Liver (tissue), 9 donors: Measurements from ENCODE around the gene ZNF717. TPM values are rescaled to one million over a fixed set of nuclear protein-coding genes. Genes with fewer than 3 reads are reported as not detected.

Experiments used
- DNase-seq: peaks from one replicate; pipeline ENCODE4 v3.0.0-alpha.2; 2017; ENCODE audit warnings: low spot score
- H3K27ac ChIP-seq, 2 donors: one replicate each; pipeline ENCODE4 v1.7.0; 2013; ENCODE audit warnings: inconsistent platforms in 2 of 2, low read length in 2 of 2, control low read depth in 1 of 2, low read depth in 1 of 2, mild to moderate bottlenecking in 1 of 2
- H3K27me3 ChIP-seq, 4 donors: one replicate each; pipeline versions ENCODE4 v1.6.1 to v1.7.0; 2013; ENCODE audit warnings: low read length in 3 of 4, inconsistent platforms in 1 of 4, mild to moderate bottlenecking in 1 of 4, moderate library complexity in 1 of 4; ENCODE audit not compliant: control insufficient read depth in 4 of 4, insufficient read depth in 4 of 4
- H3K36me3 ChIP-seq, 4 donors: one replicate each; pipeline versions ENCODE4 v1.6.1 to v1.7.0; 2013; ENCODE audit warnings: low read length in 3 of 4, mild to moderate bottlenecking in 3 of 4, low read depth in 1 of 4, moderate library complexity in 1 of 4; ENCODE audit not compliant: control insufficient read depth in 4 of 4, insufficient read depth in 3 of 4
- H3K4me1 ChIP-seq, 4 donors: one replicate each; pipeline versions ENCODE4 v1.6.1 to v1.7.0; 2013; ENCODE audit warnings: low read length in 3 of 4, mild to moderate bottlenecking in 3 of 4, moderate library complexity in 1 of 4; ENCODE audit not compliant: control insufficient read depth in 4 of 4, insufficient read depth in 4 of 4
- H3K4me3 ChIP-seq, 3 donors: one replicate each; pipeline versions ENCODE4 v1.6.1 to v1.7.0; 2013; ENCODE audit warnings: low read length in 3 of 3, control low read depth in 1 of 3, low read depth in 1 of 3, mild to moderate bottlenecking in 1 of 3
- H3K9ac ChIP-seq, 2 donors: one replicate each; pipeline ENCODE4 v1.7.0; 2013; ENCODE audit warnings: low read length in 2 of 2, mild to moderate bottlenecking in 2 of 2, moderate library complexity in 2 of 2, control low read depth in 1 of 2, low read depth in 1 of 2
- H3K9me3 ChIP-seq, 4 donors: one replicate each; pipeline versions ENCODE4 v1.6.1 to v1.7.0; 2013; ENCODE audit warnings: low read length in 3 of 4; ENCODE audit not compliant: control insufficient read depth in 4 of 4
- FOXA1 ChIP-seq: IDR thresholded peaks from 2 replicates; pipeline ENCODE4 v1.6.1; 2016; ENCODE audit warnings: antibody characterized with exemption
- FOXA2 ChIP-seq: IDR thresholded peaks from 2 replicates; pipeline ENCODE4 v1.6.1; 2016; ENCODE audit warnings: antibody characterized with exemption
- GABPA ChIP-seq, 2 donors: IDR thresholded peaks in 1 of 2; conservative IDR thresholded peaks in 1 of 2; 2 replicates each; pipeline ENCODE4 v1.6.1; 2016; ENCODE audit warnings: antibody characterized with exemption in 2 of 2, mild to moderate bottlenecking in 1 of 2, moderate library complexity in 1 of 2
- HNF4A ChIP-seq, 2 donors: conservative IDR thresholded peaks; 2 replicates each; pipeline ENCODE4 v1.6.1; 2016; ENCODE audit warnings: antibody characterized with exemption in 2 of 2, mild to moderate bottlenecking in 2 of 2
- JUND ChIP-seq, 2 donors: IDR thresholded peaks; 2 replicates each; pipeline ENCODE4 v1.6.1; 2016; ENCODE audit warnings: antibody characterized with exemption in 2 of 2
- NR2F2 ChIP-seq: IDR thresholded peaks from 2 replicates; pipeline ENCODE4 v1.6.1; 2016; ENCODE audit warnings: antibody characterized with exemption
- RAD21 ChIP-seq, 2 donors: IDR thresholded peaks; 2 replicates each; pipeline ENCODE4 v1.6.1; 2016; ENCODE audit warnings: antibody characterized with exemption in 2 of 2, mild to moderate bottlenecking in 2 of 2
- RXRA ChIP-seq, 2 donors: IDR thresholded peaks; 2 replicates each; pipeline ENCODE4 v1.6.1; 2017 to 2018; ENCODE audit warnings: antibody characterized with exemption in 2 of 2, mild to moderate bottlenecking in 1 of 2
- SP1 ChIP-seq: IDR thresholded peaks from 2 replicates; pipeline ENCODE4 v1.6.1; 2018; ENCODE audit warnings: antibody characterized with exemption, mild to moderate bottlenecking
- TAF1 ChIP-seq: conservative IDR thresholded peaks from 2 replicates; pipeline ENCODE4 v1.6.1; 2016; ENCODE audit warnings: antibody characterized with exemption, mild to moderate bottlenecking
- YY1 ChIP-seq: IDR thresholded peaks from 2 replicates; pipeline ENCODE4 v1.6.1; 2016; ENCODE audit warnings: antibody characterized with exemption, mild to moderate bottlenecking
- WGBS: extraction: QIAGEN DNeasy Blood & Tissue Kit; methylation state at CpG from one replicate; pipeline ENCODE4 v1.1.7; 2013; 5-methylcytosine and 5-hydroxymethylcytosine counted together
- polyA plus RNA-seq, 2 donors: library from polyadenylated mRNA; stranded (reverse) in 1 of 2; unstranded in 1 of 2; fragments of 200-250 nt in 1 of 2; fragments of >200 nt in 1 of 2; fragmentation: Nextera tagmentation in 1 of 2; extraction: Ambion mirVana in 1 of 2; gene quantifications; one replicate each; pipeline versions ENCODE4 v1.2.1 to v1.2.3, GENCODE V29; 2013 to 2015
- total RNA-seq, 2 donors: library from RNA; depleted of rRNA; stranded (reverse); fragments of >200 nt; gene quantifications; one replicate each; pipeline ENCODE4 v1.2.3, GENCODE V29; 2014
- TF ChIP-seq, protein P1 (sequence below): IDR thresholded peaks from 2 replicates; pipeline ENCODE4 v1.6.1; 2016; ENCODE audit warnings: antibody characterized with exemption
- TF ChIP-seq, protein P2 (sequence below): IDR thresholded peaks from 2 replicates; pipeline ENCODE4 v1.6.1; 2016; ENCODE audit warnings: antibody characterized with exemption
- TF ChIP-seq, protein P3 (sequence below): IDR thresholded peaks from 2 replicates; pipeline ENCODE4 v1.6.1; 2016; ENCODE audit warnings: antibody characterized with exemption
- TF ChIP-seq, protein P4 (sequence below): IDR thresholded peaks from 2 replicates; pipeline ENCODE4 v1.6.1; 2016; ENCODE audit warnings: antibody characterized with exemption, mild to moderate bottlenecking
- TF ChIP-seq, protein P5 (sequence below): fragments of 150-350 bp; IDR thresholded peaks from 2 replicates; pipeline ENCODE4 v1.5.1; 2017; ENCODE audit warnings: improper control_type of control experiment, low read depth, low read length; ENCODE audit not compliant: missing input control
- donor health status: healthy.
- donor health status: healthy.
- donor health status: healthy.
- donor health status: healthy.
- donor health status: healthy.

The ZNF717 gene
- total and polyA plus RNA-seq, 4 donors: 2.0 to 7.7 (median 6.6) TPM

DNA sequence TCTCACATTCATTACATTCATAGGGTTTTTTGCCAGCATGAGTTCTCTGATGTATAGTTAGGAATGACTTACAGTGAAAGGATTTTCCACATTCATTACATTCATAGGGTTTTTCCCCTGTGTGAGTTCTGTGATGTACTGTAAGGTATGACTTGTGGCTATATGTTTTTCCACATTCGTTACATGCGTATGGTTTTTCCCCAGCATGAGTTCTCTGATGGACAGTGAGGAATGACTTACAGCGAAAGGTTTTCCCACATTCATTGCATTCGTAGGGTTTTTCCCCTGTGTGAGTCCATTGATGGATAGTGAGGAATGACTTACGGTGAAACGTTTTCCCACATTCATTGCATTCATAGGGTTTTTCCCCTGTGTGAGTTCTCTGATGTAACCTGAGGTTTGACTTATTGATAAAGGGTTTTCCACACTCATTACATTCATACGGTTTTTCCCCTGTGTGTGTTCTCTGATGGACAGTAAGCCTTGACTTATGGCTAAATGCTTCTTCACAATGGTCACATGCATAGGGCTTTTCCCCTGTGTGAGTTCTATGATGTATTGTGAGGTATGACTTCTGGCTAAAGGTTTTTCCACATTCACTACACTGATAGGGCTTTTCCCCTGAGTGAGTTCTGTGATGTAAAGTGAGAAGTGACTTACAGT, 47.4 kb downstream of the ZNF717 start:
- no peaks in the 10 kb centered on the region for H3K4me1 ChIP-seq
- H3K27me3 ChIP-seq: no peaks in the 10 kb centered on the region
- WGBS: 83% methylated on average over 7 of the region's 7 CpGs
- H3K36me3 ChIP-seq: peaks cover 7 to 46% (median 44%) of the 10 kb centered on the region in 4 donors
- DNase-seq: no peak
- H3K4me3 ChIP-seq: peak overlapping the region in 2 of 3 donors; percentile 1 to 73
- H3K9ac ChIP-seq: no peak overlapping the region
- TF ChIP-seq, protein P1, sequence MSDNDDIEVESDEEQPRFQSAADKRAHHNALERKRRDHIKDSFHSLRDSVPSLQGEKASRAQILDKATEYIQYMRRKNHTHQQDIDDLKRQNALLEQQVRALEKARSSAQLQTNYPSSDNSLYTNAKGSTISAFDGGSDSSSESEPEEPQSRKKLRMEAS: no peak
- TF ChIP-seq, protein P2, sequence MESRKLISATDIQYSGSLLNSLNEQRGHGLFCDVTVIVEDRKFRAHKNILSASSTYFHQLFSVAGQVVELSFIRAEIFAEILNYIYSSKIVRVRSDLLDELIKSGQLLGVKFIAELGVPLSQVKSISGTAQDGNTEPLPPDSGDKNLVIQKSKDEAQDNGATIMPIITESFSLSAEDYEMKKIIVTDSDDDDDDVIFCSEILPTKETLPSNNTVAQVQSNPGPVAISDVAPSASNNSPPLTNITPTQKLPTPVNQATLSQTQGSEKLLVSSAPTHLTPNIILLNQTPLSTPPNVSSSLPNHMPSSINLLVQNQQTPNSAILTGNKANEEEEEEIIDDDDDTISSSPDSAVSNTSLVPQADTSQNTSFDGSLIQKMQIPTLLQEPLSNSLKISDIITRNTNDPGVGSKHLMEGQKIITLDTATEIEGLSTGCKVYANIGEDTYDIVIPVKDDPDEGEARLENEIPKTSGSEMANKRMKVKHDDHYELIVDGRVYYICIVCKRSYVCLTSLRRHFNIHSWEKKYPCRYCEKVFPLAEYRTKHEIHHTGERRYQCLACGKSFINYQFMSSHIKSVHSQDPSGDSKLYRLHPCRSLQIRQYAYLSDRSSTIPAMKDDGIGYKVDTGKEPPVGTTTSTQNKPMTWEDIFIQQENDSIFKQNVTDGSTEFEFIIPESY: no peak
- TF ChIP-seq JUND (IDR thresholded peaks at IDR 0.05): no peak
- TF ChIP-seq, protein P3, sequence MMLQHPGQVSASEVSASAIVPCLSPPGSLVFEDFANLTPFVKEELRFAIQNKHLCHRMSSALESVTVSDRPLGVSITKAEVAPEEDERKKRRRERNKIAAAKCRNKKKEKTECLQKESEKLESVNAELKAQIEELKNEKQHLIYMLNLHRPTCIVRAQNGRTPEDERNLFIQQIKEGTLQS: no peak
- no peak for TF ChIP-seq FOXA1
- no peak for TF ChIP-seq FOXA2
- no peak for TF ChIP-seq RAD21 (IDR thresholded peaks at IDR 0.05)
- TF ChIP-seq, protein P4, sequence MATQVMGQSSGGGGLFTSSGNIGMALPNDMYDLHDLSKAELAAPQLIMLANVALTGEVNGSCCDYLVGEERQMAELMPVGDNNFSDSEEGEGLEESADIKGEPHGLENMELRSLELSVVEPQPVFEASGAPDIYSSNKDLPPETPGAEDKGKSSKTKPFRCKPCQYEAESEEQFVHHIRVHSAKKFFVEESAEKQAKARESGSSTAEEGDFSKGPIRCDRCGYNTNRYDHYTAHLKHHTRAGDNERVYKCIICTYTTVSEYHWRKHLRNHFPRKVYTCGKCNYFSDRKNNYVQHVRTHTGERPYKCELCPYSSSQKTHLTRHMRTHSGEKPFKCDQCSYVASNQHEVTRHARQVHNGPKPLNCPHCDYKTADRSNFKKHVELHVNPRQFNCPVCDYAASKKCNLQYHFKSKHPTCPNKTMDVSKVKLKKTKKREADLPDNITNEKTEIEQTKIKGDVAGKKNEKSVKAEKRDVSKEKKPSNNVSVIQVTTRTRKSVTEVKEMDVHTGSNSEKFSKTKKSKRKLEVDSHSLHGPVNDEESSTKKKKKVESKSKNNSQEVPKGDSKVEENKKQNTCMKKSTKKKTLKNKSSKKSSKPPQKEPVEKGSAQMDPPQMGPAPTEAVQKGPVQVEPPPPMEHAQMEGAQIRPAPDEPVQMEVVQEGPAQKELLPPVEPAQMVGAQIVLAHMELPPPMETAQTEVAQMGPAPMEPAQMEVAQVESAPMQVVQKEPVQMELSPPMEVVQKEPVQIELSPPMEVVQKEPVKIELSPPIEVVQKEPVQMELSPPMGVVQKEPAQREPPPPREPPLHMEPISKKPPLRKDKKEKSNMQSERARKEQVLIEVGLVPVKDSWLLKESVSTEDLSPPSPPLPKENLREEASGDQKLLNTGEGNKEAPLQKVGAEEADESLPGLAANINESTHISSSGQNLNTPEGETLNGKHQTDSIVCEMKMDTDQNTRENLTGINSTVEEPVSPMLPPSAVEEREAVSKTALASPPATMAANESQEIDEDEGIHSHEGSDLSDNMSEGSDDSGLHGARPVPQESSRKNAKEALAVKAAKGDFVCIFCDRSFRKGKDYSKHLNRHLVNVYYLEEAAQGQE: no peak
- TF ChIP-seq RXRA (IDR thresholded peaks at IDR 0.05): no peak
- no peak for TF ChIP-seq YY1
- TF ChIP-seq NR2F2: no peak
- TF ChIP-seq GABPA (IDR thresholded peaks at IDR 0.05 in 1 of 2, conservative IDR thresholded peaks at IDR 0.05 in 1 of 2): no peak
- no peak for TF ChIP-seq SP1
- no peak for TF ChIP-seq TAF1
- no peak for TF ChIP-seq HNF4A (conservative IDR thresholded peaks at IDR 0.05)
- TF ChIP-seq, protein P5, sequence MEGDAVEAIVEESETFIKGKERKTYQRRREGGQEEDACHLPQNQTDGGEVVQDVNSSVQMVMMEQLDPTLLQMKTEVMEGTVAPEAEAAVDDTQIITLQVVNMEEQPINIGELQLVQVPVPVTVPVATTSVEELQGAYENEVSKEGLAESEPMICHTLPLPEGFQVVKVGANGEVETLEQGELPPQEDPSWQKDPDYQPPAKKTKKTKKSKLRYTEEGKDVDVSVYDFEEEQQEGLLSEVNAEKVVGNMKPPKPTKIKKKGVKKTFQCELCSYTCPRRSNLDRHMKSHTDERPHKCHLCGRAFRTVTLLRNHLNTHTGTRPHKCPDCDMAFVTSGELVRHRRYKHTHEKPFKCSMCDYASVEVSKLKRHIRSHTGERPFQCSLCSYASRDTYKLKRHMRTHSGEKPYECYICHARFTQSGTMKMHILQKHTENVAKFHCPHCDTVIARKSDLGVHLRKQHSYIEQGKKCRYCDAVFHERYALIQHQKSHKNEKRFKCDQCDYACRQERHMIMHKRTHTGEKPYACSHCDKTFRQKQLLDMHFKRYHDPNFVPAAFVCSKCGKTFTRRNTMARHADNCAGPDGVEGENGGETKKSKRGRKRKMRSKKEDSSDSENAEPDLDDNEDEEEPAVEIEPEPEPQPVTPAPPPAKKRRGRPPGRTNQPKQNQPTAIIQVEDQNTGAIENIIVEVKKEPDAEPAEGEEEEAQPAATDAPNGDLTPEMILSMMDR: no peak
- H3K27ac ChIP-seq: no peak overlapping the region
- peaks cover 45 to 81% (median 62%) of the 10 kb centered on the region in 4 donors for H3K9me3 ChIP-seq
